HepG2 (cell line): ENCODE data around the gene ST14. TPM values are rescaled to one million over a fixed set of nuclear protein-coding genes. Genes with fewer than 3 reads are reported as not detected.

Source experiments
- ATAC-seq: fragments of 200-7000 bp; cut with Tn5 transposase; 3 replicates; pipeline ENCODE4 v1.9.1; 2020; ENCODE audit warnings: mild to moderate bottlenecking, moderate library complexity
- BruUV-seq: library from RNA; stranded (reverse); fragments of 400-500 nt; replicated peaks from 2 replicates; lab custom pipeline; 2021; lab: Mats Ljungman, UMichigan
- CTCF ChIA-PET: fragments of 300-600 bp; formaldehyde crosslinking; extraction: SDS; loops from one replicate; lab custom pipeline; 2021; ENCODE audit warnings: low total read pairs, inconsistent platforms, low intra/inter-chr PET ratio; lab: Yijun Ruan, JAX
- POLR2A ChIA-PET: fragments of 350-600 bp; sonication (Branson Sonifier 250); formaldehyde crosslinking; loops from one replicate; lab custom pipeline; 2020; ENCODE audit warnings: antibody characterized with exemption, inconsistent platforms; lab: Yijun Ruan, JAX
- DNase-seq: peaks from one replicate; pipeline ENCODE4 v3.0.0-alpha.2; 2015; ENCODE audit warnings: low spot score
- FAIRE-seq: peaks from 3 replicates; lab custom pipeline; 2011; peaks lifted over from hg19 to GRCh38; lab: Jason Lieb, UNC
- H2AFZ ChIP-seq: one replicate; pipeline ENCODE4 v1.6.1; 2011; ENCODE audit warnings: low read length, inconsistent platforms
- H3K27ac ChIP-seq: fragments of 300-600 bp; 3 replicates; pipeline ENCODE4 v1.8.0; 2011; ENCODE audit warnings: mixed run types, mild to moderate bottlenecking, mixed read lengths, low read length, inconsistent platforms; ENCODE audit not compliant: insufficient read depth; ENCODE audit errors: extremely low read length
- H3K27me3 ChIP-seq, 2 experiments: fragments of 200-600 bp in 1 of 2; 2 replicates in 1 of 2; 3 replicates in 1 of 2; pipeline versions ENCODE4 v1.6.0 to v1.8.0; 2011; ENCODE audit warnings: low read length in 2 of 2, mild to moderate bottlenecking in 2 of 2, moderate library complexity in 2 of 2, inconsistent platforms in 1 of 2; ENCODE audit not compliant: insufficient read depth in 2 of 2, control insufficient read depth in 1 of 2
- H3K36me3 ChIP-seq, 2 experiments: fragments of 200-600 bp in 1 of 2; replicated peaks in 1 of 2; 2 replicates in 1 of 2; 3 replicates in 1 of 2; pipeline versions ENCODE4 v1.5.1 to v1.8.0; 2011; ENCODE audit warnings: low read length in 2 of 2, inconsistent platforms in 1 of 2; ENCODE audit not compliant: insufficient read depth in 2 of 2, control insufficient read depth in 1 of 2
- H3K4me1 ChIP-seq: 2 replicates; pipeline ENCODE4 v1.5.1; 2012; ENCODE audit warnings: low read length, inconsistent platforms; ENCODE audit not compliant: insufficient read depth
- H3K4me2 ChIP-seq: 2 replicates; pipeline ENCODE4 v1.6.0; 2011; ENCODE audit warnings: low read depth, low read length, inconsistent platforms
- H3K4me3 ChIP-seq, 3 experiments: fragments of 200-600 bp in 1 of 3; sonication (generic), shearing (Covaris generic) in 1 of 3; replicated peaks in 1 of 3; 2 replicates each; pipeline ENCODE4 v1.5.1; 2011 to 2016; ENCODE audit warnings: low read length in 3 of 3, inconsistent platforms in 2 of 3, low read depth in 2 of 3, mild to moderate bottlenecking in 2 of 3, control low read depth in 1 of 3, mixed read lengths in 1 of 3; ENCODE audit not compliant: insufficient read depth in 1 of 3
- H3K79me2 ChIP-seq: one replicate; pipeline ENCODE4 v1.6.1; 2011; ENCODE audit warnings: low read length, inconsistent platforms; ENCODE audit not compliant: insufficient read depth
- H3K9ac ChIP-seq: 2 replicates; pipeline ENCODE4 v1.6.0; 2011; ENCODE audit warnings: mild to moderate bottlenecking, low read depth, low read length, inconsistent platforms; ENCODE audit not compliant: insufficient read depth
- H3K9me3 ChIP-seq: 2 replicates; pipeline ENCODE4 v1.5.1; 2012; ENCODE audit warnings: mild to moderate bottlenecking, low read length
- H4K20me1 ChIP-seq: 2 replicates; pipeline ENCODE4 v1.6.0; 2011; ENCODE audit warnings: inconsistent platforms, mild to moderate bottlenecking, low read length, moderate library complexity; ENCODE audit not compliant: insufficient read depth
- CREBL2 ChIP-seq: sonication (generic); formaldehyde crosslinking; IDR thresholded peaks from 2 replicates; pipeline ENCODE4 v1.8.1; 2023; ENCODE audit warnings: missing genetic modification reagents, mild to moderate bottlenecking, borderline replicate concordance
- MTF2 ChIP-seq: sonication (generic); formaldehyde crosslinking; IDR thresholded peaks from 2 replicates; pipeline ENCODE4 v1.5.0; 2020; ENCODE audit warnings: missing genetic modification reagents, borderline replicate concordance
- SP140L ChIP-seq: sonication (generic); formaldehyde crosslinking; IDR thresholded peaks from 2 replicates; pipeline ENCODE4 v1.4.0; 2020; ENCODE audit warnings: missing genetic modification reagents, borderline replicate concordance
- SRSF4 ChIP-seq: fragments of 200-400 bp; formaldehyde crosslinking; IDR thresholded peaks from one replicate; pipeline ENCODE4 v1.6.1; 2018; ENCODE audit warnings: mild to moderate bottlenecking, low read depth, low read length, moderate library complexity; ENCODE audit not compliant: poor library complexity, severe bottlenecking
- ZNF468 ChIP-seq: sonication (generic); formaldehyde crosslinking; IDR thresholded peaks from 2 replicates; pipeline ENCODE4 v1.8.0; 2022; ENCODE audit warnings: mild to moderate bottlenecking, moderate library complexity, missing genetic modification reagents
- ZNF788 ChIP-seq: sonication (generic); formaldehyde crosslinking; IDR thresholded peaks from 2 replicates; pipeline ENCODE4 v1.5.0; 2020; ENCODE audit warnings: mild to moderate bottlenecking, missing genetic modification reagents, borderline replicate concordance
- ZSCAN12 ChIP-seq: sonication (generic); formaldehyde crosslinking; IDR thresholded peaks from 2 replicates; pipeline ENCODE4 v1.9.0; 2021; ENCODE audit warnings: mild to moderate bottlenecking, missing genetic modification reagents
- ZSCAN29 ChIP-seq: sonication (generic); formaldehyde crosslinking; conservative IDR thresholded peaks from 2 replicates; pipeline ENCODE4 v1.4.0; 2020; ENCODE audit warnings: mild to moderate bottlenecking, missing genetic modification reagents
- WGBS: methylation state at CpG from one replicate; pipeline ENCODE4 v1.1.6; 2017; ENCODE audit warnings: low lambda C conversion rate; 5-methylcytosine and 5-hydroxymethylcytosine counted together
- in situ Hi-C: cut with HindIII; loops from 2 replicates; pipeline ENCODE4 v1.10.0; 2017; ENCODE audit warnings: low pct_unique_long_range_greater_than_20kb; ENCODE audit not compliant: extremely low pct_ligation_motif_present
- intact Hi-C: fragments of 100-400 bp; cut with micrococcal nuclease; formaldehyde crosslinking; loops from one replicate; pipeline ENCODE4 v1.10.0; 2022; ENCODE audit not compliant: unreplicated experiment
- polyA plus RNA-seq, 8 experiments: library from polyadenylated mRNA; depleted of rRNA in 3 of 8; stranded (reverse) in 7 of 8; unstranded in 1 of 8; fragments of >200 nt; fragmentation: Illumina TruSeq in 4 of 8; extraction: Trizol in 4 of 8; gene quantifications; 2 replicates each; pipeline versions ENCODE4 v1.2.1 to v1.2.3, GENCODE V29; 2011 to 2016; ENCODE audit warnings: low read depth in 4 of 8, missing spikeins in 1 of 8, mixed read lengths in 1 of 8; ENCODE audit not compliant: insufficient read depth in 1 of 8
- total RNA-seq, 5 experiments: library from RNA; depleted of rRNA; stranded (reverse); fragments of >200 nt; fragmentation: Illumina TruSeq; extraction: Trizol; gene quantifications; 2 replicates each; pipeline ENCODE4 v1.2.3, GENCODE V29; 2016; ENCODE audit warnings: low read depth in 1 of 5

ST14 gene
- total and polyA plus RNA-seq, 2 of the 13 experiments (the other 11 are each of a cell fraction or from before 2014, with no cell fraction given) = 0.88 to 1.4 TPM

DNA sequence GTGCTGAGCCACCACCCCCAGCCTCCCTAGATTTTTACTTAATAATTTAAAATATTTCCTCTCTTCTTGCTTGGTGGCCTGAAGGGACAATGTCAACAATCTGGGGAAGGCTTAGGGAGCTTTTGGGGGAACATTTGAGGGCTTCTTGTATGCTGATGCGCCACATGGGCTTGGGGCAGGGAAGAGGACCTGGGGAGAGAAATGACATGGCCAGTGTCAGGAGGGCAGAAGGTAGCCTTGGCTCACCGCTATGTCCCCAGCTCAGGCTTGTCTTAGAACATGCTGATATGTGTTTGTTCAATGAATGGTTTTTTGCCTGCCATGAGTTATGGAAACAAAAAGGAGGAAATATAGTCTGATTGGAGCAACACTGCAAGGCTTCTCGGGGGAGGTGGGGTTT is 51.6 kb downstream of the ST14 start:
- no peak for FAIRE-seq
- WGBS = 73% methylated on average over 3 of the region's 3 CpGs
- H3K9me3 ChIP-seq = no peaks in the 10 kb centered on the region
- TF ChIP-seq ZNF788 (CRISPR knock-in tag) (no peak), ZSCAN12 (CRISPR knock-in tag) (no peak), MTF2 (CRISPR knock-in tag) (no peak), ZNF468 (CRISPR knock-in tag) (no peak), SRSF4 (no peak), CREBL2 (no peak)
- H3K27ac ChIP-seq = no peak overlapping the region
- peaks cover 10% of the 10 kb centered on the region for H3K4me1 ChIP-seq
- CTCF ChIA-PET = no interaction called here
- no peak overlapping the region for H3K4me2 ChIP-seq
- no peak overlapping the region for H3K4me3 ChIP-seq
- no peak for ATAC-seq
- H4K20me1 ChIP-seq = no peaks in the 10 kb centered on the region
- BruUV-seq = no TSS peak
- peaks cover 0 to 13% of the 10 kb centered on the region in 2 experiments; a peak in 4 of 5 replicates for H3K27me3 ChIP-seq
- H3K9ac ChIP-seq = no peak overlapping the region
- no peak overlapping the region for H2AFZ ChIP-seq
- in situ Hi-C loops (loop anchor here (5.0 to 25.0 kb wide), 4 partner anchors 154 to 676 kb away; no protein-coding TSS in a partner anchor), intact Hi-C loops (loop anchor here (5.0 kb wide), 1 partner anchor 181 kb away; no protein-coding TSS in a partner anchor)
- H3K36me3 ChIP-seq = no peaks in the 10 kb centered on the region
- DNase-seq = no peak
- H3K79me2 ChIP-seq = no peaks in the 10 kb centered on the region
- POLR2A ChIA-PET = no interaction called here

DNA sequence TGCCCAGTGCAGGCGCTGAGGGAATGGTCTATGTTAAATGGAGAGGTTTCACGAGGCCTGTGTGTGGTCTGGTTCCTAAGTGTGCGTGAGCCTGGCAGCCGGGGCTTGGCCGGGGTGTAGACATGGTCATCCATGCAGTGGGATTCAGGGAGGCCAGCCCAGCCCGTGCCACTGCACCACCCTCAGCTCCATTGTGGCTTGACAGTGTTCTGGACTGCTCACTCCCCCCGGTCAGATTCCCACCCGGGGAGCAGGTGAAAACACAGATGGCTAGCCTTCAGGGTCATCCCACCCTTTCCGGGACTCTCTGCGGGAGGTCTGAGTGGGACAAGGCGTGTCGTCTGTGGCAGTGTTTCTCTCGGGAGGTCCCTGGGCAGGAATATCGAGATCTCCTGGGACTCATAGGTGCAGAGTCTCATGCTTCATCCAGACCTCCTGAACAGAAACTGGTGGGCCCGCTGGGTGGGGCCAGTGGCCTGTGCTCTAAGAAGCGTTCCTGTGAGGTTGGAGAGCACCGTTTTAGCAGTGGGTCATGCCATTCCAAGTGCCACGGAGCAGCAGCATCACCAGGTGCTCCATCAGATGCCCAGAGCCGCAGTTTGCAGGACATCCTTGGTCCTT is 52.3 kb downstream of the ST14 start:
- Histone ChIP-seq H3K27me3 (peaks cover 0 to 20% of the 10 kb centered on the region in 2 experiments; a peak in 4 of 5 replicates), H2AFZ (no peak overlapping the region), H3K79me2 (no peaks in the 10 kb centered on the region), H3K27ac (no peak overlapping the region), H3K9ac (no peak overlapping the region), H3K4me2 (no peak overlapping the region; the same call in 1 of the 2 replicates), H4K20me1 (no peaks in the 10 kb centered on the region), H3K36me3 (no peaks in the 10 kb centered on the region), H3K4me1 (peaks cover 17% of the 10 kb centered on the region), H3K9me3 (no peaks in the 10 kb centered on the region), H3K4me3 (no peak overlapping the region)
- ChIA-PET CTCF (no interaction called here), POLR2A (interaction anchor here (1.6 kb wide), 1 partner anchor 30 kb away, joined by 8 read pairs; no protein-coding TSS in a partner anchor)
- intact Hi-C loops = loop anchor here (2.0 to 5.0 kb wide), 2 partner anchors 180 to 683 kb away; no protein-coding TSS in a partner anchor
- DNase-seq (no peak), FAIRE-seq (no peak), ATAC-seq (no peak)
- TF ChIP-seq SP140L (CRISPR knock-in tag) (no peak), ZSCAN29 (CRISPR knock-in tag) (no peak)
- BruUV-seq = no TSS peak
- in situ Hi-C loops = loop anchor here (5.0 to 25.0 kb wide), 4 partner anchors 153 to 675 kb away; no protein-coding TSS in a partner anchor
- 69% methylated on average over 4 of the region's 19 CpGs for WGBS
